GM18858 (cell line): ENCODE results near the gene CITED2.

Experiments
- ATAC-seq: cut with Tn5 transposase; IDR thresholded peaks from one replicate; pipeline ENCODE4 v1.9.1; 2021; ENCODE audit not compliant: unreplicated experiment

The CITED2 gene

GRCh38 chr6:139386404-139386803 is 12.0 kb upstream of the CITED2 start:
- ATAC-seq, result no peak

- ATAC-seq, result no peak
Observed at GRCh38 chr6:139381216-139381865, 6.9 kb upstream of the CITED2 start.

DNA sequence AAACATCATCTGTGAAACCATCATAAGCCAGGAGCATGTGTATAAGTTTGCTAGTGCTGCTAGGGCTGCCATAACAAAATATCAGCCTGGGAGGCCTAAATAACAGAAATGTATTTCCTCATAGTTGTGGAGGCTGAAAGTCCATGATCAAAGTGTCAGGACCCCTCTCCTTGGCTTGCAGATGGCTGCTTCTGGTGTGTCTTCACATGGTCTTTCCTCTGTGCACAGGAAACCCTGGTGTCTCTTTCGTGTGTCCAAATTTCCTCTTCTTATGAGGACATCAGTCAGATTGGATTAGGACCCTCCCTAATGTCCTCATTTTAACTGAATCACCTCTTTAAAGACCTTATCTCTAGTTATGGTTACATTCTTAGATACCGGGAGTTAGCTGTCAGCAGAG is 6.2 kb upstream of the CITED2 start:
- no peak for ATAC-seq

DNA sequence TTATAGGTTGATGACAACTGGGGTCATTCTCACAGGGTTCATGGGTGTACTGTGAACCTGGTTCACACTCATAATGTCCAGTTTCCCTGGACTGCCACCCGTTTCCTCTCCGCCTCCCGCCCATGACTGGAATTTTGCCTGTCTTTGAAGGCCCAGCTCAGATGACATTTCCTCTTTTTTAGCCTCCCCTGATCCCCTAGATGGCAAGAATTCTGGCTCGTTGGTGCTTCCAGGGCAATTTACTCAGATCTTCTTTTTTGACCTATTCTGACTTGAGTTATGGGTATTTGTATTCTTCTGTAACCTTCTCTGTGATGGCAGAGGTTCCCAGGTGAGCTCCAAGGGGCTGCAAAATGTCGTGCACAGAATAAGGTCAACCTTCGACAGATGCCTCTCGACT is 5.7 kb upstream of the CITED2 start:
- no peak for ATAC-seq

DNA sequence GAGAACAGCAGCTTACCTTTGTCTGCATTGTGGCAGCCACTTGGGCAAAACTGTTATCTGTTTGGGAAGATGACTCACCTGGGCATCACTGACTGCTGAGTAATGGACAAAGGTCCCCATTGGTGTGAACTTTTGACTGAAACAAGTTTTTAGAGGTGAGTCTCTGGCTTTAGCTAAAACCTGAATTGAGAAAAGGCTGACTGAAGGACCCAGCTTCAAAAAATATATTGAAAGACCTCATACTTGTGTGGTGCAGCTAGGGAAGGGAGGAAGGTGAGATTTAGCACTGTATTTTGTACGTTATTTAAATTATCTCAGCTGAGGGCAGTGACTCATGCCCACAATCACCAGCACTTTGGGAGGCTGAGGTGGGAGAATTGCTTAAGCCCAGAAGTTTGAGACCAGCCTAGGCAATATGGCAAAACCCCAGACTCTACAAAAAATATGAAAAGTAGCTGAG is 4.5 kb upstream of the CITED2 start:
- ATAC-seq, result no peak

DNA sequence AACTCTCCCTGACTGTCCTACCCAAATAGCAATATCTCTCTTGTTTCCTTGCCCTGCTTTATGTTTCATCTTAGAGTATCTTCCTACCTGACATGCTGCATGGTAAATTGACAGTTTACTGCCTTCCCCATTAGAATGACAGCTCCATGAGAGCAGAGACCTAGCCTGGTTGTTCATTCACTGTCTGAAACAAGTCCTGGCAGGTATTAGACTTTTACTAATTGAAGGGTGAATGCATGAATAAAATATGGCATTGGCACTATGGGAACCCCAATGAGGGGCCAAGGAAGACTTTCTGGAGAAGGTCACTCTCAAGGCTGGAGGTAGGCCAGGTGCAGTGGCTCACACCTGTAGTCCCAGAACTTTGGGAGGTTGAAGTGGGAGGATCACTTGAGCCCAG is 3.8 kb upstream of the CITED2 start:
- no peak for ATAC-seq

- ATAC-seq, result no peak
Observed at GRCh38 chr6:139376604-139377218, 2.3 kb upstream of the CITED2 start.

- no peak for ATAC-seq
Observed at GRCh38 chr6:139376017-139376330, 1.5 kb upstream of the CITED2 start.

DNA sequence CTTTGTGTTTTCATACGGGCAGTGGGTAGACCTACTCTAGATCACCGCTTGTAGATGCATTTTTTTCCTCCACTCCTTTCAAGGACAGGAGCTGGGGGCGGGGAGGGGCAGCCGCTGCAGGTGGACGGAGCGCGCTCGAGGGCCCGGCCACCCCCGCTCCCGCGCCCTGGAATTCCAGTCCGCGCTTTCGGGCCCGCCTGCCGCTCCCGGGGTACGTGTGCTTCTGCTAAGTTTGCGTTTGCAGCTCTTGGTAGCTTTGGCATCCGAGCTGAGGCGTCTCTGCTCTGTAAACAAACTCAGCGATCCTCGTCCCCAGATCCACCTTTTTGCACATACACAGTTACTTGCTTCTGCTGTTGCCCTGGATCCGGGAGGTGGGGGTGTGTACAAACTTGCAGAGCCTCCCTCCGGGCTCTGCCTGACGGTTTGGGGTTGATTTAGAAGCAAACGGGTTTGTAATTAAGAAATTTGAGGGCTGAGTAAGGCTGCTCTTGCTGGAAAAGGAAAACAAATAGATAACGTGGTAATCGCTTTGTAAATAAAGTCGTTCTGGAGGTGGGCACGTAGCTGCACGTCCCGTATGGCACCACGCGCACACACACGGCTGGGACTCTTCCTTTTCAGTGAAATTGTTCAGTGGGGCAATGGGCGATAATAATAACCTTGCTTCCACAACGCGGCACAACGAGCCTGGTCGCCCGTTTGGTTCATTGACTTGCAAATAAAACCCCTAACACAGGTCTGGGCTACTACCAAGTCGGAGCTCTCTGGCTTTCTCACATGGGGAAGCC is 973 bp upstream of the CITED2 start:
- peak; percentile 49 for ATAC-seq

GRCh38 chr6:139373928-139374356 is 506 bp downstream of the CITED2 start:
- ATAC-seq, result no peak

GRCh38 chr6:139373154-139373927 is 1.1 kb downstream of the CITED2 start:
- ATAC-seq, result peak; percentile 18

DNA sequence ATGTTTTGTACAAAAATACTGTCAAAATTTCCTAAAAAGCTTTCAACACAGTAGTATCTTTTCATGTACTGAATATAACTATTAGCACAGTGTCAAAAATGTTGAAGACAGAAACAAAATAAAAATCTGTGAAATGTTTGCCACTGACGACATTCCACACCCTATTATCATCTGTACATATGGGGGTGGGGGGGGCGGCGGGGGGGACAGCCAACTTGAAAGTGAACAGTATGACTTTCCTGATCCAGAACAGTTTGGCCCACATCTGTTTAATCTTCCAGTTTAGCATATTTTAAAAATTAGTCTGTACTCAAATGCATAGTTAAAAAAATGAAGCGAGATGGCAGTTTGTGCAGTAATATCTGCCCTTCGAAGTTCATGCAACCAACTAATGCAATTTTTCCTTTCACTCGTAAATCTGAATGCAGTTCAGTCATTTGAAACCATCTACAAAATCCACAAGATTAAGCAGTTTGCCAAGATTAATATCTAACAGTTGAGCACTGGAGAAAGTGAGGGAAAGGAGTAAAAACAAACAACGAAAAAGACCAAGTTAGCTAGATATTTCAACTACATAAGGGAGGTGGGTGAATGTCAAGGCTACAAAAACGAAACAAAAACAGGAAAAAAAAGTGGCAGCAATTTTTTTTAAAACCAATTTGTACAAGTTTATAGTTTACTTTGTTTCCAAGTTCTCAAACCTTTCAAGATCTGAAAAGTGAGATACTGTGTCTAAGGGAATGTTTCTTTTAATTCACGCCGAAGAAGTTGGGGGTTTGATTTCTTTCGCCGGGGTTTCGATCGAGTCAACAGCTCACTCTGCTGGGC is 1.9 kb downstream of the CITED2 start:
- no peak for ATAC-seq

GRCh38 chr6:139371421-139372203 is 2.8 kb downstream of the CITED2 start:
- ATAC-seq, result no peak

DNA sequence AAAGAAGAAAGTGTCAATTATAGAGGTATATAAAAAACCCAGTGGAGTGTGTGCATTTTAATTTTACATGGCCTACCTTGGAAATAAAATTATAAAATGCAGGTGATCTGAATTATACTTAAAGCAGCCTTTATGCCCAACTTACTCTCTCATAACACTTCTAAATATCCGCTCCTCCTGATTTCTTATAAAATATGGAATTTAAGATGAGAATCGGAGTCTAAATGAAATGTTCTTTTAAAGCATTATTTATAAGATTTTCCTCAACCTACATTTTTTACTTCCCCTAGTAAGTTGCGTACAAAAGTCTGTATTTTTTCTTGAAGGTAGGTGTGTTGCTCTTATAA is 3.5 kb downstream of the CITED2 start:
- ATAC-seq, result no peak

- no peak for ATAC-seq
Observed at GRCh38 chr6:139370283-139370998, 4.0 kb downstream of the CITED2 start.

- ATAC-seq, result no peak
Observed at GRCh38 chr6:139369568-139370282, 4.7 kb downstream of the CITED2 start.

GRCh38 chr6:139369068-139369467 is 5.4 kb downstream of the CITED2 start:
- no peak for ATAC-seq

DNA sequence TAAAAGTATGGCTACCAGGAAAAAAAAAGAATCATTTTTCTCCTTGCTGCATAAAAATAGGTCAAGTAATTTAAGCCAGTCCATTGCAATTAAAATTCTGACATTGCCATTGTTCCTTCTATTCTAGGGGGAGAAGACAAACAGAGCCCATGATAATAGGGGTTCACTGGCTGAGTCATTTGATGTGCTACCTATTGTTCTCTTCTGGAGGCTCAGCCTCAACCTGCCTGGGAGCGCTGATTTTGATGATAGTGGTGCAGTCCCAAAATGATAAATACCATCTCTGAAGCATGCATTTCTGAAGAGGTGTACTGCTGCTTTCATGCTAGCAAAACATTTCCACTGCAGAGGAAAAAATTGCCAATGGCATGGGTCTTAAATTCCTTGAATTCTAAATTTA is 5.8 kb downstream of the CITED2 start:
- ATAC-seq, result no peak
